Measurements from ENCODE around the gene UROD.

DNA sequence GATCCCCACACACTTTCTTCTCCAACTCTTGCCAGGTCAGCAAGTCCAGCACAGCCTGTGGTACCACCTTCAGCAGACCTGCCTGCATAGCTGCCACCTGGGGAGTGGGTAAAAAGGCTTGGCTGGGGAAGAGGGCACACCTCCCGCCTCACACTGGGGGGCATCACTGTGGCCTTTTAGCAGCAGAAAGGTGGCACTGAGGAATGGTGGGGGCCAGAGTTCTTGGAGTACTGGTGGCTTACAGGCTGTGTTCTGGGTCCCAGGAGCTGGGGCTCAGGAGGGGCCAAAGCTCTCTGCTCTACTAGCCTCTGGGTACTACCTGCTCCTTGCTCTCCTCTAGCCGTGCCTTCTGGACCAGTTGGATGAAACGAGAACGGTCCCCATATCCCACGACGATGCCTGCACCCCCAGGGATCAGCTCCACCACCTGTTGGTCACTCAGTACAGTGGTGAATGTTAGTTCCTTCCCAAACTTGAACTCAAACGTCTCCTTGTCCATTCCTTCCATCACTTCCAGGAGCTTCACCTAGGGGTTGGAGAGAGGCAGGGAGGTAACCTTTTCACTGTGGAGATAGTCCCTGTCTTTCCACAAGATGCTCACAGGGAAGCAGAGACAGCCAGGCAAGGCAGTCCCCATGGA lies 7.7 kb upstream of the UROD start:
- TF ChIP-seq, protein P1, sequence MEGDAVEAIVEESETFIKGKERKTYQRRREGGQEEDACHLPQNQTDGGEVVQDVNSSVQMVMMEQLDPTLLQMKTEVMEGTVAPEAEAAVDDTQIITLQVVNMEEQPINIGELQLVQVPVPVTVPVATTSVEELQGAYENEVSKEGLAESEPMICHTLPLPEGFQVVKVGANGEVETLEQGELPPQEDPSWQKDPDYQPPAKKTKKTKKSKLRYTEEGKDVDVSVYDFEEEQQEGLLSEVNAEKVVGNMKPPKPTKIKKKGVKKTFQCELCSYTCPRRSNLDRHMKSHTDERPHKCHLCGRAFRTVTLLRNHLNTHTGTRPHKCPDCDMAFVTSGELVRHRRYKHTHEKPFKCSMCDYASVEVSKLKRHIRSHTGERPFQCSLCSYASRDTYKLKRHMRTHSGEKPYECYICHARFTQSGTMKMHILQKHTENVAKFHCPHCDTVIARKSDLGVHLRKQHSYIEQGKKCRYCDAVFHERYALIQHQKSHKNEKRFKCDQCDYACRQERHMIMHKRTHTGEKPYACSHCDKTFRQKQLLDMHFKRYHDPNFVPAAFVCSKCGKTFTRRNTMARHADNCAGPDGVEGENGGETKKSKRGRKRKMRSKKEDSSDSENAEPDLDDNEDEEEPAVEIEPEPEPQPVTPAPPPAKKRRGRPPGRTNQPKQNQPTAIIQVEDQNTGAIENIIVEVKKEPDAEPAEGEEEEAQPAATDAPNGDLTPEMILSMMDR (IDR thresholded peaks at IDR 0.05; ENCODE audit: poor library complexity, severe bottlenecking), result no peak
- TF ChIP-seq, protein P2, sequence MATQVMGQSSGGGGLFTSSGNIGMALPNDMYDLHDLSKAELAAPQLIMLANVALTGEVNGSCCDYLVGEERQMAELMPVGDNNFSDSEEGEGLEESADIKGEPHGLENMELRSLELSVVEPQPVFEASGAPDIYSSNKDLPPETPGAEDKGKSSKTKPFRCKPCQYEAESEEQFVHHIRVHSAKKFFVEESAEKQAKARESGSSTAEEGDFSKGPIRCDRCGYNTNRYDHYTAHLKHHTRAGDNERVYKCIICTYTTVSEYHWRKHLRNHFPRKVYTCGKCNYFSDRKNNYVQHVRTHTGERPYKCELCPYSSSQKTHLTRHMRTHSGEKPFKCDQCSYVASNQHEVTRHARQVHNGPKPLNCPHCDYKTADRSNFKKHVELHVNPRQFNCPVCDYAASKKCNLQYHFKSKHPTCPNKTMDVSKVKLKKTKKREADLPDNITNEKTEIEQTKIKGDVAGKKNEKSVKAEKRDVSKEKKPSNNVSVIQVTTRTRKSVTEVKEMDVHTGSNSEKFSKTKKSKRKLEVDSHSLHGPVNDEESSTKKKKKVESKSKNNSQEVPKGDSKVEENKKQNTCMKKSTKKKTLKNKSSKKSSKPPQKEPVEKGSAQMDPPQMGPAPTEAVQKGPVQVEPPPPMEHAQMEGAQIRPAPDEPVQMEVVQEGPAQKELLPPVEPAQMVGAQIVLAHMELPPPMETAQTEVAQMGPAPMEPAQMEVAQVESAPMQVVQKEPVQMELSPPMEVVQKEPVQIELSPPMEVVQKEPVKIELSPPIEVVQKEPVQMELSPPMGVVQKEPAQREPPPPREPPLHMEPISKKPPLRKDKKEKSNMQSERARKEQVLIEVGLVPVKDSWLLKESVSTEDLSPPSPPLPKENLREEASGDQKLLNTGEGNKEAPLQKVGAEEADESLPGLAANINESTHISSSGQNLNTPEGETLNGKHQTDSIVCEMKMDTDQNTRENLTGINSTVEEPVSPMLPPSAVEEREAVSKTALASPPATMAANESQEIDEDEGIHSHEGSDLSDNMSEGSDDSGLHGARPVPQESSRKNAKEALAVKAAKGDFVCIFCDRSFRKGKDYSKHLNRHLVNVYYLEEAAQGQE (IDR thresholded peaks at IDR 0.05; ENCODE audit: borderline replicate concordance), result no peak
- TF ChIP-seq RAD21 (conservative IDR thresholded peaks at IDR 0.05) (no peak), MXI1 (conservative IDR thresholded peaks at IDR 0.05; ENCODE audit: poor library complexity, severe bottlenecking) (no peak), EP300 (conservative IDR thresholded peaks at IDR 0.05; ENCODE audit: poor library complexity, severe bottlenecking) (no peak), EZH2 (IDR thresholded peaks at IDR 0.05; ENCODE audit: borderline replicate concordance, insufficient read depth, low read length, poor library complexity, severe bottlenecking) (no peak), SMC3 (conservative IDR thresholded peaks at IDR 0.05; ENCODE audit: poor library complexity) (no peak)

Measured in neural cell (in vitro differentiated cells).